Measurements from ENCODE around the gene ZNF587B. TPM values are rescaled to one million over a fixed set of nuclear protein-coding genes. Genes with fewer than 3 reads are reported as not detected.

ZNF587B gene
- total RNA-seq, 1 experiment from 2014 or later, result 43.2 TPM

- ATAC-seq (peak; percentile 29), DNase-seq (ENCODE audit: low spot score) (peak; percentile 44)
- Mint-ChIP-seq H3K4me1 (peaks cover 50% of the 10 kb centered on the region), H3K9me3 (no peaks in the 10 kb centered on the region), H3K27ac (peak overlapping the region; percentile 99), H3K36me3 (peaks cover 51% of the 10 kb centered on the region), H3K4me3 (peak overlapping the region; percentile 99), H3K27me3 (ENCODE audit: low read depth) (no peaks in the 10 kb centered on the region)
- CTCF ChIA-PET, result interaction anchor here (1.0 to 1.7 kb wide), 6 partner anchors 9 to 159 kb away, joined by 3 to 7 read pairs (median 4); partner anchors contain the start of gene ZNF417
- POLR2A ChIA-PET, result interaction anchor here (1.0 to 1.3 kb wide), 4 partner anchors 11 to 172 kb away, joined by 3 read pairs; partner anchors contain the start of genes ZNF135 and ZNF417
- TF ChIP-seq RELA (CRISPR knock-in tag; IDR thresholded peaks at IDR 0.05; ENCODE audit: borderline replicate concordance), result no peak
- TF ChIP-seq E2F5 (CRISPR knock-in tag; IDR thresholded peaks at IDR 0.05), result no peak
- no peak for TF ChIP-seq ZNF121 (CRISPR knock-in tag; IDR thresholded peaks at IDR 0.05)
- no peak for TF ChIP-seq ATF2 (CRISPR knock-in tag; IDR thresholded peaks at IDR 0.05; ENCODE audit: borderline replicate concordance, low read depth)
- TF ChIP-seq, protein P1, sequence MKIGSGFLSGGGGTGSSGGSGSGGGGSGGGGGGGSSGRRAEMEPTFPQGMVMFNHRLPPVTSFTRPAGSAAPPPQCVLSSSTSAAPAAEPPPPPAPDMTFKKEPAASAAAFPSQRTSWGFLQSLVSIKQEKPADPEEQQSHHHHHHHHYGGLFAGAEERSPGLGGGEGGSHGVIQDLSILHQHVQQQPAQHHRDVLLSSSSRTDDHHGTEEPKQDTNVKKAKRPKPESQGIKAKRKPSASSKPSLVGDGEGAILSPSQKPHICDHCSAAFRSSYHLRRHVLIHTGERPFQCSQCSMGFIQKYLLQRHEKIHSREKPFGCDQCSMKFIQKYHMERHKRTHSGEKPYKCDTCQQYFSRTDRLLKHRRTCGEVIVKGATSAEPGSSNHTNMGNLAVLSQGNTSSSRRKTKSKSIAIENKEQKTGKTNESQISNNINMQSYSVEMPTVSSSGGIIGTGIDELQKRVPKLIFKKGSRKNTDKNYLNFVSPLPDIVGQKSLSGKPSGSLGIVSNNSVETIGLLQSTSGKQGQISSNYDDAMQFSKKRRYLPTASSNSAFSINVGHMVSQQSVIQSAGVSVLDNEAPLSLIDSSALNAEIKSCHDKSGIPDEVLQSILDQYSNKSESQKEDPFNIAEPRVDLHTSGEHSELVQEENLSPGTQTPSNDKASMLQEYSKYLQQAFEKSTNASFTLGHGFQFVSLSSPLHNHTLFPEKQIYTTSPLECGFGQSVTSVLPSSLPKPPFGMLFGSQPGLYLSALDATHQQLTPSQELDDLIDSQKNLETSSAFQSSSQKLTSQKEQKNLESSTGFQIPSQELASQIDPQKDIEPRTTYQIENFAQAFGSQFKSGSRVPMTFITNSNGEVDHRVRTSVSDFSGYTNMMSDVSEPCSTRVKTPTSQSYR (CRISPR knock-in tag; IDR thresholded peaks at IDR 0.05), result no peak
- no peak for TF ChIP-seq CDX4 (CRISPR knock-in tag; IDR thresholded peaks at IDR 0.05; ENCODE audit: borderline replicate concordance)
- TF ChIP-seq, protein P2, sequence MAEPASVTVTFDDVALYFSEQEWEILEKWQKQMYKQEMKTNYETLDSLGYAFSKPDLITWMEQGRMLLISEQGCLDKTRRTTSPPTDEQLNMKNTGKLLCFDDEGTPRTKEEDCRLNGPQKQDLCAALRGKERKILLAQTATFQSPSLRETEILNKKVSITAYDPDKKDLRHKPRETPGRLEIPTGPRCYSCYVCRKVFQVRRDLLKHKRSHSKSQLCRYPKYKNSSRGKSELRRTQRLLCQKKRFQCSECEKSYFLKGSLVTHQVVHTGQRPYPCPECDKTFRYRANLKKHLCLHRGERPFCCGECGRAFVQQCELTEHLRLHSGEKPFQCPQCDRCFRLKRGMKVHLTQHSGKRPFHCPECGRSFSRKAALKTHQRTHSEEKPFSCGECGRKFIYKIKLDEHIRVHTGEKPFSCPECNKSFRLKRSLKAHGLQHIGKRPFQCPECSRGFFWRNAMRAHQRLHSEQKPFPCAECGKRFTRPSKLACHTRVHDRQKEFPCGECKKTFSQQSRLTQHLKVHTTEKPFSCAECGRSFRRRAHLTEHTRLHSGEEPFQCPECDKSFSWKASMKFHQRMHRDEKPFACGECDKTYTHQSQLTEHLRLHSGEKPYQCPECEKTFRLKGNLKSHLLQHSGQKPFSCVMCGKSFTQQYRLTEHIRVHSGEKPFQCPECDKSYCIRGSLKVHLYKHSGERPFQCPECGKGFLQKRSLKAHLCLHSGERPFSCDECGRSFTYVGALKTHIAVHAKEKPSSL (CRISPR knock-in tag; conservative IDR thresholded peaks at IDR 0.05), result no peak
- no peak for TF ChIP-seq GABPB1 (CRISPR knock-in tag; IDR thresholded peaks at IDR 0.05)
- TF ChIP-seq, protein P3, sequence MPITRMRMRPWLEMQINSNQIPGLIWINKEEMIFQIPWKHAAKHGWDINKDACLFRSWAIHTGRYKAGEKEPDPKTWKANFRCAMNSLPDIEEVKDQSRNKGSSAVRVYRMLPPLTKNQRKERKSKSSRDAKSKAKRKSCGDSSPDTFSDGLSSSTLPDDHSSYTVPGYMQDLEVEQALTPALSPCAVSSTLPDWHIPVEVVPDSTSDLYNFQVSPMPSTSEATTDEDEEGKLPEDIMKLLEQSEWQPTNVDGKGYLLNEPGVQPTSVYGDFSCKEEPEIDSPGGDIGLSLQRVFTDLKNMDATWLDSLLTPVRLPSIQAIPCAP (CRISPR knock-in tag; IDR thresholded peaks at IDR 0.05), result no peak
- TF ChIP-seq, protein P4, sequence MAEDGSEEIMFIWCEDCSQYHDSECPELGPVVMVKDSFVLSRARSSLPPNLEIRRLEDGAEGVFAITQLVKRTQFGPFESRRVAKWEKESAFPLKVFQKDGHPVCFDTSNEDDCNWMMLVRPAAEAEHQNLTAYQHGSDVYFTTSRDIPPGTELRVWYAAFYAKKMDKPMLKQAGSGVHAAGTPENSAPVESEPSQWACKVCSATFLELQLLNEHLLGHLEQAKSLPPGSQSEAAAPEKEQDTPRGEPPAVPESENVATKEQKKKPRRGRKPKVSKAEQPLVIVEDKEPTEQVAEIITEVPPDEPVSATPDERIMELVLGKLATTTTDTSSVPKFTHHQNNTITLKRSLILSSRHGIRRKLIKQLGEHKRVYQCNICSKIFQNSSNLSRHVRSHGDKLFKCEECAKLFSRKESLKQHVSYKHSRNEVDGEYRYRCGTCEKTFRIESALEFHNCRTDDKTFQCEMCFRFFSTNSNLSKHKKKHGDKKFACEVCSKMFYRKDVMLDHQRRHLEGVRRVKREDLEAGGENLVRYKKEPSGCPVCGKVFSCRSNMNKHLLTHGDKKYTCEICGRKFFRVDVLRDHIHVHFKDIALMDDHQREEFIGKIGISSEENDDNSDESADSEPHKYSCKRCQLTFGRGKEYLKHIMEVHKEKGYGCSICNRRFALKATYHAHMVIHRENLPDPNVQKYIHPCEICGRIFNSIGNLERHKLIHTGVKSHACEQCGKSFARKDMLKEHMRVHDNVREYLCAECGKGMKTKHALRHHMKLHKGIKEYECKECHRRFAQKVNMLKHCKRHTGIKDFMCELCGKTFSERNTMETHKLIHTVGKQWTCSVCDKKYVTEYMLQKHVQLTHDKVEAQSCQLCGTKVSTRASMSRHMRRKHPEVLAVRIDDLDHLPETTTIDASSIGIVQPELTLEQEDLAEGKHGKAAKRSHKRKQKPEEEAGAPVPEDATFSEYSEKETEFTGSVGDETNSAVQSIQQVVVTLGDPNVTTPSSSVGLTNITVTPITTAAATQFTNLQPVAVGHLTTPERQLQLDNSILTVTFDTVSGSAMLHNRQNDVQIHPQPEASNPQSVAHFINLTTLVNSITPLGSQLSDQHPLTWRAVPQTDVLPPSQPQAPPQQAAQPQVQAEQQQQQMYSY (CRISPR knock-in tag; IDR thresholded peaks at IDR 0.05), result no peak
- TF ChIP-seq, protein P5, sequence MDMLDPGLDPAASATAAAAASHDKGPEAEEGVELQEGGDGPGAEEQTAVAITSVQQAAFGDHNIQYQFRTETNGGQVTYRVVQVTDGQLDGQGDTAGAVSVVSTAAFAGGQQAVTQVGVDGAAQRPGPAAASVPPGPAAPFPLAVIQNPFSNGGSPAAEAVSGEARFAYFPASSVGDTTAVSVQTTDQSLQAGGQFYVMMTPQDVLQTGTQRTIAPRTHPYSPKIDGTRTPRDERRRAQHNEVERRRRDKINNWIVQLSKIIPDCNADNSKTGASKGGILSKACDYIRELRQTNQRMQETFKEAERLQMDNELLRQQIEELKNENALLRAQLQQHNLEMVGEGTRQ (CRISPR knock-in tag; IDR thresholded peaks at IDR 0.05), result no peak
- TF ChIP-seq STAT6 (CRISPR knock-in tag; conservative IDR thresholded peaks at IDR 0.05; ENCODE audit: low read depth), result no peak
- no peak for TF ChIP-seq ZBTB21 (CRISPR knock-in tag; IDR thresholded peaks at IDR 0.05; ENCODE audit: borderline replicate concordance)
- TF ChIP-seq JUN (CRISPR knock-in tag; IDR thresholded peaks at IDR 0.05), result no peak
- TF ChIP-seq FOXK1 (CRISPR knock-in tag; IDR thresholded peaks at IDR 0.05), result peak; percentile 77
- TF ChIP-seq TEAD1 (CRISPR knock-in tag; IDR thresholded peaks at IDR 0.05), result peak; percentile 49; the same call in 1 of the 2 replicates
- TF ChIP-seq MYBL2 (CRISPR knock-in tag; IDR thresholded peaks at IDR 0.05), result no peak
These were observed 57.3 kb downstream of the ZNF587B start for GRCh38 chr19:57887195-57887941.

Data from WTC11 (cell line).